Measurements from ENCODE around the gene TMEM61.

TMEM61 gene

DNA sequence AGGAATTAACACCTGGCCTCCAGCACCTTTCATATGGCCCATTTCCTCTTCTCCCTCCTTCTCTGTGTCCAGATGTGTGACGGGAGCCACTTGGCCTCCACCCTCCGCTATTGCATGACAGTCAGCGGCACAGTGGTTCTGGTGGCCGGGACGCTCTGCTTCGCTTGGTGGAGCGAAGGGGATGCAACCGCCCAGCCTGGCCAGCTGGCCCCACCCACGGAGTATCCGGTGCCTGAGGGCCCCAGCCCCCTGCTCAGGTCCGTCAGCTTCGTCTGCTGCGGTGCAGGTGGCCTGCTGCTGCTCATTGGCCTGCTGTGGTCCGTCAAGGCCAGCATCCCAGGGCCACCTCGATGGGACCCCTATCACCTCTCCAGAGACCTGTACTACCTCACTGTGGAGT is 5.6 kb downstream of the TMEM61 start:
- no peak for DNase-seq (ENCODE audit: low read depth)

DNA sequence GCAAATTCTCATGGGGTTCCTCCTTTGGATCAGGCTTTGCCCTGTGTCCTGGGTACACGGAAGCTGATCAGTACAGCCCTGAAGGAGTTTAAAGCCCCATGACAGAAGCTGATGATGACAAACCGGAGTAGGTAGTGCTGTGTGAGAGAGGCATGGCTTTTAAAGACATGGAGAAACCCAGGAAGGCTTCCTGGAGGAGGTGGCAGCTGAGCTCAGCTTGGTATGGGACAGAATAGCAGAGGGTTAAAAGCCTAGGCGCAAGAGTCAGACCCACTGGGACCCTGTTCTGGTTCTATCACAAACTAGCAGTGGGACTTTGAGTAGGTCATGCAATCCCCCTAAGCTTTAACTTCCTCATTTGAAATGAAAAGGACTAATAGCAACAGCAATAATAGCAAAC is 6.1 kb downstream of the TMEM61 start:
- no peak for DNase-seq (ENCODE audit: low read depth)

DNA sequence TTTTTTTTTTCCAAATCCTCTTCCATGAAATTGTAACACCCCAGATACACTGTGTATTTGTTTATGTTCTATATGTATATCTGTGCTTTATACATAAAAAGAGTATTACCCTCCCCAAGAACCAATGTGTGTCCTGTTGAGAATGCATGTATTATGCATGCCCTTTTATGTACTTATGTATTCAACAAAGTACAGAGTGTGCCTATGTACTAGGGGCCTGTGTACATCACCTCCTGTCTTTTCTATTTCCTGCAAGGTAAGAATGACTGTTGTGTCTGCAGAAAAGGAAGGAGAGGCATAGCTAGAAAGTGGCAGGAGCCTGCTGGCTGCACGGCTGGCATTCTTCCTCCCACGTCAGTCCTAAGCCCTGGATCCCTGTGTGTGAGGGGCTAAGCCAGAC is 7.0 kb downstream of the TMEM61 start:
- DNase-seq (ENCODE audit: low read depth) = no peak

DNA sequence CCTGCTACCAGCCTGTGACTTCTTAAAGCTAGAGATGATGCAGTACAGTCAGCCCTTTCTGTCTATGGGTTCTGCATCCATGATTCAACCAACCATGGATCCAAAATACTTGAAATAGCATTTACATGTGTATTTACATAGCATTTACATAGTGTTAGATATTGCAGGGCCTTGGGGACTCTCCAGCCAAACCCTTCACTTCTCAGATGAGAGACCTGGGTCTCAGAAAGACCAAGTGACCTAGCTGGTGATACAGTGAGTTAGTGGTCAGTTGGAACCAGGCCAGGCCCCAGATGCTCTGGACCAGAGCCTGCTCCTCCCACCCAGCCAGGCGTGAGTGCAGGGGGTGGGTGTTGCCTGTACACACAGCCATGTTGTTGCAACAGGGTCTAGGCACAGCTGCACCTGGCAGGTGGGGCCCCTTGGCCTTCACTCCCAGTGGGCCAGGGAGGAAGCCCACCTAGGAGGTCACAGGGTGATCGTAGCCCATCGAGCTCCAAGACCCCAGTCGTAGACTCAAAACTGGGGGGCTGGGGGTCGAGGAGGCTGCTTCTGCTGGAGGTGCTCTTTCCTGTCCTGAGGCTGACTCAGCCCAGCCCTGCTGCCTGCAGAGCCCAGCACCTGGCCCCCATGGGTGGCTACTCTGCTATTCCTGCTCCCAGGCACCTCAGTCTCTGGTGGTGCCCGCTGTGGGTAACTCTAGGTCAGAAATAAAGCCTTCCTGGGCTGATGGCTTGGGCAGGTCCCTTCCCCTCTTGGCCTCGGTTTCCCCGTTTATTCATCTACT is 7.7 kb downstream of the TMEM61 start:
- peak; percentile 46 for DNase-seq (ENCODE audit: low read depth)

DNA sequence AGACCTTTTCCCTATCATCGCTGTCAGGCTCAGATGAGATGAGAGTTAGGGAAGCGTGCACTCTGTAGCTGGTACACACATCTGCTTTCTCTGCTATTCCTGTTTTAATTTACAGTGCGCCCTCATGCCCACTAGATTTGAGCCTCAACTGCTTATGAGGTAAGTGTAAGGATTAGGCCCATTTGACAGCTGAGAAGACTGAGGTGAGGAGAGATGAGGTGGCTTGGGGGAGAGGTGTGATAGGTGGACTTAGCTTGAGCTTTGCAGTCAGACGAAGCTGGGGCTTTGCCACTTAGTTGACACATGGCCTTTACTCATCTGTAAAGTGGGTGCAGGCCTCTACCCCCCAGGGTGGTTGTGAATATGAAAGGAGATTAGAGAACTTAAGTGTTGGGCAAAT is 8.5 kb downstream of the TMEM61 start:
- DNase-seq (ENCODE audit: low read depth) = no peak

DNA sequence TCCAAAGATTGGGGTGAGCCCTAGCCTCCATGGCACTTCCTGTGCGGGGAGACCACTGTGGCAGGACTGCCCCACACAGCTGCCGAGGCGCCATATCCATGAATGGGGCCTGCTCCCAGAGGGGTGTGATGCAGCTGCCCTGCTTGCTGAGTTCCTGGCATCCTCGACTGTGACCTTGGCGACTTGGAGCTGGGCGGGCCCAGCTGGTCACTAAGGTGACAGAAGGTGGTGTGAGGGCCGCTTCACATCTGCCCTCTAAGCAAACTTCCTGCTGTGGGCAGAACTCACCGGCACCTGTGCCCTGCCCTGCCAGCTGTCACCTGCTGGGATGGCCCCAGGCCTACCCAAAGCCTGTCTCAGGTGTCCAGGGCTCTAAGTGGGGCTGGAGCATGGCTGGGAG is 9.0 kb downstream of the TMEM61 start:
- DNase-seq (ENCODE audit: low read depth) = no peak

DNA sequence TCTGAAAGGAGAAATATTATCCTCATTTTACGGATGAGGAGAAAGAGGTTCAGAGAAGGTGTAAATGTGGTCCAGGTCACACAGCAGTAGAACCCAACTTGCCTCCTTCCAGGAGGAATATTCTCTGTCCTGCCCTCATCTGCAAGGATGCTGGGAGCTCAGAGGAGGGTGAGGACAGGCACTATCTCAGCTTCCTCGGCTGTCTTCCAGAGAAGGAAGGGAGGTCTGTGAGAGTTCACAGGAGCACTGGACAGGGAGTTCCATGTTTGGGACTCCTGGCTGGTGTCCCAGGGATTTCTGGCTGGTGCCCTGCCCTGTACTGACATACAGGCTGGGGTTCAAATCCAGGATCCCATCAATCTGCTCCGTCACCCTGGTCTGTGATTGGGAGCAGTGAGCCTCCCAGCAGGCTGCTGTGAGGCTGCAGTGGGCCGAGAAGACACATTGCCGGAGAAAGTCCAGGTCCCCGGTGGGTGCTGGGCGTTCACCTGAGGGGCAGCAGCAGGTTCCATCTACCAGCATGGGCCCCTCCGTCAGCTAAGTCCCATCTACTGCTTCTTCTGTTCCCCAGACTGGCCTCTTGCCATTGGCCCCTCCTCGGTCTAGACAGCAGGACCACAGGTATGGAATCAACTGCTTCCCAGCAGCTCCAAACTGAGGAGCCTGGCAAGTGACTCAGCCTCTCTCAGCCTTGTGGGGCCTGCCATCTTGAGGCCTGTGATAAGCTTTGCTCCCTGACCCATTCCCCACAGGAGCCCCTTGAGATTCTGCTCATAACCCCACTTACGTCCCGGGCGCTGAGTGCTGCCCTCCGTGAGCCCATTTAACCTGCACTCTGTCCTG is 9.8 kb downstream of the TMEM61 start:
- DNase-seq (ENCODE audit: low read depth) = peak; percentile 43

DNA sequence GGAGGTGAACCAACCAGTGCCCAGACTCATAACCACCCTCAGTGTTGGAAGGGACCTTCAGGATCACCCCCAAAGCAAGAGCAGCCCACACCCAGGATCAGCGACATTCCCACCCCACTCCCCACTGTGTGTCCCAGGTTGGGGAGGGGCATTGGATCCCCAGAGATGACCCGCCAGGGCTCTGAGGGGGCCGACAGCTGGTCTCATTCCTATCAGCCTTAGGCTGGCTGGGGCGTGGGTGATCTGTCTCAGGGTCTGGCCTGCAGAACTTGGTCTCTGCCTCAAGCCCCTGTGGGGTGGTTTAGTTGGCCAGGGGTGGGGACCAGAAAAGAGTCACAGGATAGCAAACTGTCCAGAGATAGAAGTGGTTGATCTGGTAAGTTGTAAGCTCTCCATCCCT is 10.5 kb downstream of the TMEM61 start:
- no peak for DNase-seq (ENCODE audit: low read depth)

DNA sequence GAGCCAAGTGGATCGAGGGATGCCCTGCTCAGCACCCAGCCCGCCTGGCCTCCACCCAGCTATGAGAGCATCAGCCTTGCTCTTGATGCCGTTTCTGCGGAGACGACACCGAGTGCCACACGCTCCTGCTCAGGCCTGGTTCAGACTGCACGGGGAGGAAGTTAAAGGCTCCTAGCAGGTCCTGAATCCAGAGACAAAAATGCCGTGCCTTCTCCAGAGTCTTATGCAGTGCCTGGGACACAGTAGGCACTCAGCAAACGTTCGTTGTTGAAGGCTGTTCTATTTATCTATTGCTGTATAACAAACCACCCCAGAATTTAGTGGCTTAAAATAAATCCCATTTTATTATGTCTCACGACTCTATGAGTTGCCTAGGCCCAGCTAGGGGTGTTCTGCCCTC is 11.5 kb downstream of the TMEM61 start:
- DNase-seq (ENCODE audit: low read depth) = no peak

DNA sequence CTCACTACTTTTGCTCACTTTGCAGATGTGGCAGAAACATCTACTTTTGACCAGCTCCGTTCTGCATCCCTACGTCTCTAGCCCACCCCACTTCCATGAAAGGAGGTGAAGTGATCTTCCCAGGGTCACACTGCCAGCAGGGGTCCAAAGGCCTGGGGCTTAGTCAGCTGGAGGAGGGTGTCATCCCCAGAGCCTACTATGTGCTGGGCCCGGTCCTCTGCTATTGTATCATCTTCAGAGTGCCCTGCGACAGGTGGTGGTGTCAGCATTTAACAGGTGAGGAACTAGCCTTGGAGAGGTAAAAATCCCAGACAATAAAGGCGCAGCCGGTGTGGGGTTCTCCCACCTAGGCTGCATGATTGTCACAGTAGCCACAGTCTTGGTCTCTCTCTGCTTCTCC is 12.7 kb downstream of the TMEM61 start:
- DNase-seq (ENCODE audit: low read depth) = no peak

DNA sequence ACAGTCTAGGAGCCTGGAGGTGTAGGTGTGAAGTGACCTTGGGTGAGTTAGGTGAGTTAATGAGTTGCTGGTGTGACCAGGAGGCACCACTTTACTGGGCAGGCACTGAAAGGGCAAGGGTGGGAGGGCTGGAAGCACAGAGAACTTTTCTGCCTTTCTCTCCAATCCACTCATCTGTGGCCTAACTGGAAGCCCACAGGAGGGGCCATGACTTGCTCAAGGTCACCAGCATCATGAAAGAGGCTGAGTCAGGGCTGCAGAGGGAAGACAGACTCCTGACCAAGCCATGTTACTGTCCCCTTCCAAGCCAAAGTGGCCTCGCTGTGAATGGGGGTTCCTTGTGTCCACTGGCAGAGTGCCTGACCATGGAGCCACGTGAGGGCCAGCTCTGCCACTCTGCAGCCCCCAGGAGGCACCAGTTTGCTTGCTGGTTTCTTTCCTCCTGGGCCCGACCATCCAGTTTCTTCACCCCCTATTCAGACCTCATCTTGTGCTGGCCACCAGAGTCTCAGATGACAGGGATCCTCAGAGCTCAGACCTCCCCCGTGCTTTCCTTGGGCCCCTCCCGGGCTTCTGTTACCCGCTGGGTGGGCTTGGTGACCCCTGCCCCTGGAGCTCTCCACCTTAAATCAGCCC is 14.0 kb downstream of the TMEM61 start:
- no peak for DNase-seq (ENCODE audit: low read depth)

DNA sequence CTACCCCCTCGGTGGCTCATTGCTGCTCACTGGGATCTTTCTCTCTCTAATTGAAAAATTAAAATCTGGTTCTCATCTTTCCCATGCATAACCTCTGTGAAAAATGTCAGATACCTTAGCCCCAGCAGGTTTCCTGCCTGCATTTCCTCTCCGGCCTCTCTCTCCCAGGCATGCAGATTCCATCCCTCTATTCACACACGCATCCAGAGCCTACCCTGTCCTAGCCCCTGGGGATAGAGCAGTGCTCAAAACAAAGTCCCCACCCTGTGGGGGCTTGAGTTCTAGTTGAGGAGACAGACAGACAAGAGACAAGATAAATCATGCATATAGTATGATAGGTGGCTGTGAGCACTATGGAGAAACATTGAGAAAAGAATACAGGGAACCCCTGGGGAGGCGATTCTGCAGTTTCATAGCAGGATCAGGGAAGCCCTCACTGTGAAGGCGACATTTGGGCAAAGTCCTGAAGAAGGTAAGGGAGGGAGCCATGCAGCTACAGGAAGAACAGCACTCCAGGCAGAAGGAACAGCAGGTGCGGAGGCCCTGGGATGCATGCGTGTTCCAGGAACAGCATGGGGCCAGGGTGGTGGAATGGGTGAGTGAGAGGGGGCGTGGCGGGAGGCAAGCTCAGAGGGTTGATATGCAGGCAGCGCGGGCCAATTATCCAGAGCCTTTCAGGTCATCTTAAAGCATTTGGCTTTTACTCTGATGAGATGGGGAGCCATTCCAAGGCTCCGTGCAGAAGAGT is 14.8 kb downstream of the TMEM61 start:
- no peak for DNase-seq (ENCODE audit: low read depth)

DNA sequence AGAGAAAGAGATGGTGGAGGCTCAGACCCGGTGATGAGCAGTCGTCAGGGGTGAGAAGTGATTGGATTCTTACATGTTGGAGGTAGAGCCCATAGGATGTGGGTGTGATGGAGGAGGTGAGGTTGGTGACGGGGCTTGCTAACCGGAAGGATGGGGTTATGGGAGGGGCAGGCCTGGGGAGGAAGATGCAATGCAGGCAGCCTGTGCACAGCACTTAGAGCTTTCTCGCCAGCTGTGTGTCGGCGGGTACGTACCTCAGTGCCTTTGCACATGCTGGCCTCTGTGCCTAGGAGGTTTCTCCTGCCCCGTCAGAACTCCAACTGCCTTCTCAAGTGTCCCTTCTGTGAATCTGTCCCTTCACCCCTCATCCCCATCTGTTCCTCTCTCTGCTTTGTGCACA is 15.4 kb downstream of the TMEM61 start:
- no peak for DNase-seq (ENCODE audit: low read depth)

DNA sequence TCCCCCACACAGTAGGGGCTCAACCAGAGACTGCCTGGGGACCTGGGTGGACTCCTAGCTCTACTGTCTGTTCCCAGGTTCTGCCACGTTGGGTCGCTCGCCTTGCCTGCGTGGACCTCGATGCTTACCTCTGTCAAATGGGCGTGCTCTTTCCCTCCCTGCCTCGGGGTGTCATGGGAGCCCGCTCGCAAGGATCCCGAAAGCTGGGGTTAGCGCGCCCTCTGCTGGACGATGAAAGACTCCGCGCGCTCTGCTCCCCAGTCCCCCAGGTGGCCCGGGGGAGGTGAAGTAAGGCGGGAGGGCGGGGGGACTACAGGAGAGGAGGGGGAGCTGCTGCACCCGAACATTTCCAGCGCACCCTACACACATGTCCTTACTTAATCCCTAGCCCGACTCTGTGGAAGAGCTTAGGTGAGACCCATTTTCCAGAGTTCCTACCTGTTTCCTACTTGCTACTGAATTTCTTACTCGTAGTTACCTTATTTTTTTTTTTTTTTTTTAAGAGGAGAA is 16.0 kb downstream of the TMEM61 start:
- peak; percentile 40 for DNase-seq (ENCODE audit: low read depth)

DNA sequence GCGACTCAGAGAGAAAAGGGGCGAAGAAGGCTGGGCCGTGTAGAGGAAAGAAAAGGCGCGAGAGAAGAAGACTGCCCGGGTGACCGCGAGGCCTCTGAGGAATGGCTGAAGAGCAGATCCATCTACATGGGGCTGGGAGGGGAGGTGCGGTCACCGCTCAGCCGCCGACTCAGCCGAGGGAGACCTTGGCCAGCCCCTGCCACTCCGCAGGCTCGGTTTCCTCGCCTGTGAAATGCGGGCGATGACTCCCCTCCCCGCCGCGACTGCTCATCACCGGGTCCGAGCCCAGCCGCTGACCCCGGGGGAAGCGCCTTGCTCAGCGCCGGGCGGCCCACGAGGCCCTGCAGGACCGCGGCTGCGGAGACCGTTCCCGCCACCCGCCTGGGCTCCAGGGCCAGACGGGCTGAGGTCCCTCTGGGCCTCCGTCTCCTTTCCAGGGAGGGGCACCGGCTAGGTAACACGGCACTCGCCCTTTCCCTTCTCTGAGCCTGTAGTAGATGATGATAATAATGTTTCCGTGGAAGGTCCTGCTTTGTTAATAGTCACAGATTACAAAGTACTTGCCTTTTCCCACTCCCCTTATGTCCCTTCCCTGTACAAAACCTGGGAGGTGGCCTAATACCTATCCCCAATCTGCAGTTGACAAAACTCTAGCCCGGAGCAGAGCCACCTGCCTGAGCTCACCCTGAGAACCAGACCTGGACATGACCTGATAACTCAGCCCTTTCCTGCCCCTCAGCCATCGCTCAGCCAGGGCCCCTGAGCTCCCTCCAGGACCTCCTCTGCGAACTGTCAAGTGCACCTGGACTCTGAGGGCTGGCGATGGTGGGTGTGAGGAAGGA is 16.7 kb downstream of the TMEM61 start:
- peak; percentile 13 for DNase-seq (ENCODE audit: low read depth)

DNA sequence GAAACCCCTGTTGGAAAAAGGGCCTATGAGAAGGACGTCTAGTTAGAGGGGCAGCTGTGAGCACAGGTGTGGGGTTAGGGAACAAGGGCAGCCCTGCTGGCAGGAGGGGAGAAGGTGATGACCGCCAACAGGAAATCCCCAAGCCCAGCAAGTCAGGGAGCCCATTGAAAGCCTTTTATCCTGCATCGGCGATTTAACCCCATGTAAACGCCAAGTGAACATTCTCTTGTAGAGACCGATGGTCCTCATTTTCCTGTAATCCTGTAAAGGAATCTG is 17.2 kb downstream of the TMEM61 start:
- no peak for DNase-seq (ENCODE audit: low read depth)

DNA sequence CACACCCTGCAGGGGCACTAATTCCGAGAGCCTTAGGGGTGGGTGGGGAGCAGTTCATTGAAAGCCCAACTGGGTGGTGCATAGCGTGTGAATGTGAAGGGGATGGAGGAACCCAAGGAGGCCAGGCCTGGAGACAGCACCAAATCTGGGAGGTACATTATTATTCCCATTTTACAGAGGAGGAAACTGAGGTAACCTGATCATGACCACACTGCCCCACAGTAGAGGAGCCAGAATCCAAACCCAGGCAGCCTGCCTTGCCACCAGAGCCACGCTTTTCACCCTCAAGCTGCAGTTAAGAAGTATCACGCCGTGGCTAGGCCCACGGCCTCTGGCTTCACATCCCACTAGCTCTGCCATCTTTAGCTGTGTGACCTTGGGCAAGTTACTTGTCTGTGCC is 17.7 kb downstream of the TMEM61 start:
- no peak for DNase-seq (ENCODE audit: low read depth)

DNA sequence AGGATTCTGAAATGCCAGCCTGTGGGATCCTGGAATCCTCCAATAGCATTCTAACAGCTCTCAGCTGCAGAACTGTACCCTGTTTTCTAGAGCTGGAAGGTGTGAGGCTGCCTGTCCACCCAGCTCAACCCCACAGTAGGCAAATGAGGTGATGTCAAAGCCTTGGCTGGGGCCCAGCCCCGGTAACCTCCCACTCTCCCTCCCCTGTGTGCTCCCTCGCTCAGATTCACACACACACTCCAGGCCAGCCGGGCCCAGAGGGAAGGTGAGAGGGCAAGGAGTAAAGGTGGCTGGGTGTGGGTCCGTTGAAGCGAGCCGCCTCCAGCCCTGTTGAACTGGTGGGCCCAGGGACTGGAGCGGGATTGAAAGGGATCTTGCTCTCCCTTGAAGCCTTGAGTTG is 18.2 kb downstream of the TMEM61 start, which contains the start of gene BSND:
Gene BSND, plus strand, starts transcription at position 257 of the 400 bp plus-strand sequence. CDS start 254 bp downstream, outside the sequence.
- peak; percentile 23 for DNase-seq (ENCODE audit: low read depth)

DNA sequence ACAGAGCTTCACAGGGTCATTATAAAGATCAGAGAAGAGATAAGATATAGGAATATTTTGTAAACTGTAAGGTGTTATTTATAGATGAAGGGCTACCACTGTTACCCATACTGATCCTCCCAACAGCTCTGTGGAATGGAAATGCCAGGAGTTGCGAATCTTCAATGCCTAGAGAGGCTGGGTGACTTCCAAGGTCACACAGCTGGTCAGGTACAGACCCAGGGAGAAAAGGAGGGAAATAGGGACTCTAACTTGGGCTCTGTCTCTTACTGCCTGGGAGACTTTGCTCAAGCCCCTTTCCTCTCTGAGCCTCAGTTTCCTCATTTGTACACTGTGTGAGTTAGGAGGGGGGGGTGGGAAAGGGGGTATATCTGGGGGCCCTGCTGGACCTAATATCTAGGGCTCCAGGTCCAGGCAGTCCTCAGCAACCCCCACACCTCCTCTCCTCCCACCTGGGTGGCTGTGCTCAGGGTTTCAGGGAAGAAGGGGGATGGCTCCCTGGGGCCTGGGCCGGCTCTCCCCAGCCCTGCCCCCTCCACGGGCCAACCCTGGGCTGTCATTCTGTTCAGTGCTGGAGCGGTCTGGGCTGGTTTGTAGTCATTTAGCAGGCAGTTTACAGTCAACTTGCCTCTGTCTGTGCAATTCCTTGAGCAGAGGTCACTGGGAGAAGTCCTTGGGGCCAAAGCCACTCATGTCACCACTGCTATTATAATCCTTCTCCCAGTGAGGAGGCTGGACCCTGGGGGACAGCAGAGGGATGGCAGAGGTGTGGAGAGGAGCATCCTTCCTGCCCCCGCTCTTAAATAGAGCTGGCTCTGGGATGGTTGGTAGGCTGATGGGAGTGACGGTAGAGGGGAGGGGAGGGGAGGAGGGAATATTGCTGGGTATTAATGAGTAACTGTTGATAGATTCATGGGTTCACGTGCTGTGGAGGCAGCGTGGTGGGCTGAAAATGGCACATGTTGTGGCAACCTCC is 20.0 kb downstream of the TMEM61 start:
- no peak for DNase-seq (ENCODE audit: low read depth)

DNA sequence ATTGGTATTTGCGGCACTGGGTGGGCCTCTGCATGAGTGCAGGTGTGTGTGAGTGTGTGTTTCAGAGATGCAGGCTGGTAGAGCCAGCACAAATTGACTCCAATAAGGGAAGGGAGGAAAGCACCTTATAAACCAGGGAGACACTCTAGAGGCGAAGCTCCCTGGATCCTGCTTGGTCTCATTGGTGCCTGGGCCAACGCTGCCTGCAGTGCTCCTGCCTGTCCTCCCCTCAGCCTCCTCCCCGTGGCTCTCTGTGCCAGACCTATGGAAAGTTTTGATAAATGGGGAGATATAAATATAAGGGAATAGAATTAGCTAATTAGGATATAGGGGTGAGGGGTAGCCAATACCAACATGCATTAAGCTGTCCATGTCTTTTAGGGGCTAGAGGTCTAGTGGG is 20.9 kb downstream of the TMEM61 start:
- no peak for DNase-seq (ENCODE audit: low read depth)

Measured in amniotic epithelial cell (primary cell).